ENCODE results near the gene EIPR1.

EIPR1 gene

GRCh38 chr2:3355951-3356569, 21.6 kb downstream of the EIPR1 start:
- DNase-seq = no peak

- no peak for DNase-seq
These were observed 22.6 kb downstream of the EIPR1 start for GRCh38 chr2:3354986-3355385.

GRCh38 chr2:3349211-3349693, 28.4 kb downstream of the EIPR1 start:
- DNase-seq = no peak

- no peak for DNase-seq
These were observed 28.9 kb downstream of the EIPR1 start for GRCh38 chr2:3348767-3349166.

DNA sequence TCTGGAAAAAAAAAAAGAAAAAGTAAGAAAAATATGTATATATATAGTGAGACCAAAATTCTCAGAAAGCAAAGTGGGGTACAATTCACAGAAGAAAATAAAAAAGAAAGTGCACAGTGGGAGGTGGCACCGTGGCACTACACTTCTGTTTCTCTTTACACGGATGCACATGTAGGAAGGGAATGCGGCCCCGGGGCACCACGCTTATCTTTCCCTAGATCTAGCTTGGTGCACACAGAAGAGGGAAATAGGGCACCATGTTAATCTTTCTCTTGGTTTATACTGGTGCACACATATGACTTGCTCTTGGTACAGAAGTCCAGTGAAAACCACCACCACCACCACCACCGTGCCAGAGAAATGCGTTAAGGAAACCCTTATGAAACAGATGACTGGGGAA, 32.0 kb downstream of the EIPR1 start:
- DNase-seq = no peak

GRCh38 chr2:3344897-3345296, 32.7 kb downstream of the EIPR1 start:
- no peak for DNase-seq

DNA sequence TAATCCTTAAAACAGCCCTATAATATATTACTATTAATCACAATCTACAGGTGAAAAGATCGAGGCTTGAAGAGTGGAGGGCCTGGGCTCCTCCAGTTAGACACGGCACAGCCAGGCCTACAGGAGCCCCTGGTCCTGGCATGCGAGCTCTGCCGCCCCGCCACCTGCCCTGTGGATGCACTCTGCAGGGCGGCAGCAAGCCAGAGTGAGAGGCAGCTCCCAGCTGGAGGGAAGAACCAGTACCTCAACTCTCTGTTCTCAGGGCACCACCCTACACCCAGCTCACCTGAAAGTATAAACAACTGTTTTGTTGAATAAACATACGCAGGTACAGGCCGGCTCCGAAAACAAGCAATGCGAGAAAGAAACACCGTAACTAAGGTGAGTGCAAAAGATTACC, 34.6 kb downstream of the EIPR1 start:
- DNase-seq = no peak

DNA sequence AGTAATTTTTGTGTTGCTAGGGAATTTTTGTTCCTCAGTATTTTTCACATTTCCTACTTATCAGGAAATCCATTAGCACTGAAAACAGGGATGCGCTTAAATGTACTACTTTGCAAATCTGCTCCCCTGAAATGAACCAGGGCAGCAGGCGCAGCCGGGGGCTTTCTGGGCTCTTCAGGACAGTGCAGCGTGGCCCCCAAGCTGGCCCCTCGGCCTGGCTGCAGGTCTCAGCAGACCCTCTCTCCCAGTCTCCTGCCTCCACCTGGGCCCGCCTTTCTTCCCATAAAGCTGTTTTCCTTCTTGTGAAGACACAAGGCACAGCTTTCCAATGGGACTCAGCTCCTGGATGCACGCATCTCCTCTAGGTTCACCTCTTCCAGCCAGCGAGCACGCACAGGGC, 35.3 kb downstream of the EIPR1 start:
- DNase-seq = no peak

- peak in 1 of 2 experiments; percentile 8 for DNase-seq
These were observed 36.3 kb downstream of the EIPR1 start for GRCh38 chr2:3341336-3341735.

DNA sequence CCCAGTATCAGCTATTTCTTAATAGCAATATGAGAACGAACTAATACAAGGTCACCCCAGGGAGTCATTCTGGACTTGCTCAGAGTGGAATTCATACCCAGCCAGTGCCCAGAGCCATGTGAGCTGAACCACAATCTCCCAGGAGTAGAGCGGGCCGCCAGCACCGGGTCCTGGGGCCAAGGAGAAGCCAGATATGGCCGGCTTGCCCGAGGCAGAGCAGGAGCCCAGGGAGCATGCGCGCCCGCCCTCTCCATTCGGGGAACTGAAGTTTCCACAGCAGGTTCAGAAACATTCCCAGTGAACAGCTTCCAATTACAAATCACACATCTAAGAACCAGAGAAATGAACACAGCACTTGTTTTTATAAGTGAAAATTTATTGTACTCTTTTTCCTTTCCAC, 37.5 kb downstream of the EIPR1 start:
- no peak for DNase-seq

- DNase-seq = no peak
These were observed 39.3 kb downstream of the EIPR1 start for GRCh38 chr2:3338340-3338739.

- no peak for DNase-seq
These were observed 40.8 kb downstream of the EIPR1 start for GRCh38 chr2:3336844-3337243.

- DNase-seq = no peak
These were observed 42.9 kb downstream of the EIPR1 start for GRCh38 chr2:3334392-3335345.

DNA sequence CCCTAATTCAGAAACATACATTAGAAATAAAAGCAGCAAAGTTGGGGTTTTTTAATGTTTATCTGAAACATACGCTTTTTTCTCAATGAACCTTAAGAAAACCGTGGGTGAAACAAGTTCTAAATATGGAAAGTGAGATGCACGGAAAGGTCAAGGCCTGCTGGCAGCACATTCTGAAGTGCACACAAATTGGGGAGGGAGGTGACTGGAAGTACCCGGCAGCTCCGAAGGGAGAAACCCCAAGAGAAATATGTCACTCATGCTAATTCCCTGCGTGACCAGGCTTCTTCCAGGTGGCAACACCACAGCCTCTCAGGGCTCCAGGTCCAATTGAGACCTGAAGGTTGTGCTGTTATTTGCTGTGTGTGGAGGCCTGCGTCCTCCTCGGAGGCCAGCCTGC, 45.5 kb downstream of the EIPR1 start:
- no peak for DNase-seq

- no peak for DNase-seq
These were observed 48.1 kb downstream of the EIPR1 start for GRCh38 chr2:3329491-3329890.

GRCh38 chr2:3326871-3327270, 50.7 kb downstream of the EIPR1 start:
- no peak for DNase-seq

GRCh38 chr2:3326182-3326537, 51.5 kb downstream of the EIPR1 start:
- DNase-seq = no peak

GRCh38 chr2:3325458-3326181, 52.0 kb downstream of the EIPR1 start:
- no peak for DNase-seq

DNA sequence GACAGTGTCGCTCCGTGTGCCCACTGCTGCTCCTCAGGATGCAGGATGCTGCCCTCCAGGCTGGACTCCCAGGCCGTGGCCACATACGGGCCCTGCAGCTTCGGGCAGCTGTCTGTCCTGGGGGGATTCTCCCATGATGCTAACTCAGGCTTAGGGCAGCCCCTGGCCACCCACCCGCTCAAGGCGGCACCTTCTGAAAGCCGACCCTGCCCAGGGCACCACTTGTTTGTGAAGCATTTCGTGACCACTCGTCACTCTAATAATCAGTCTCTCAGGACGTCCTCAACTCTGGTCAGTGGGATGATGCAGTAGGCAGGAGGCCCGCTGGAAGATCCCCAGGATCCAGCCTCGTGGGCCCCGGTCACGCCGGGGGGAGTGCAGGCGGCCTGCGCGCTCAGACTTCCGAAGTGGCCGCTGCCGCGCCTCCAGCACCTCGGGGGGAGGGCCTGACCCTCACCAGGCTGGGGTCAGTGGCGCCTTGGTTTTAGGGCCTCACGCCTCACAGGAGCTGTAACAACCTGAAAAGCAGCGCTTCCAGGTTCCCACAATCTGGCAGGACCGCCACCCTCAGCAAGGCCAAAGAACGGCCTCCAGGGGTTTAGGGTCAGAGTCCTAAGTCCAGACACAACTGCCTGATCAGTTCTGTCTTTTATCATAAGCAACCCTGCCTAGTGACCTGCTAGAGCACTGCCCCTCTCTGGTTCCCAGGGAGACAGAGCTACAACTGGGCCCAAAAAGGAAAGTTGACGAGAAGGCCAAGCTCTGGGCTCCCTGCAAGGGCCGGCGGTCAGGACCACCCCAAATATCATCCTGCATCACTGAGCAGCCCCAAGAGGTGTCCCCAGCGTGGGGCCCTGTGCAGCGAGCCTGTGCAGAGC, 53.0 kb downstream of the EIPR1 start:
- no peak for DNase-seq

GRCh38 chr2:3324036-3324386, 53.6 kb downstream of the EIPR1 start:
- DNase-seq = no peak

- DNase-seq = no peak
These were observed 54.1 kb downstream of the EIPR1 start for GRCh38 chr2:3323360-3324035.

- DNase-seq = no peak
These were observed 55.2 kb downstream of the EIPR1 start for GRCh38 chr2:3322311-3322970.
